ENCODE data around the gene PRG2.

PRG2 gene, protein sequence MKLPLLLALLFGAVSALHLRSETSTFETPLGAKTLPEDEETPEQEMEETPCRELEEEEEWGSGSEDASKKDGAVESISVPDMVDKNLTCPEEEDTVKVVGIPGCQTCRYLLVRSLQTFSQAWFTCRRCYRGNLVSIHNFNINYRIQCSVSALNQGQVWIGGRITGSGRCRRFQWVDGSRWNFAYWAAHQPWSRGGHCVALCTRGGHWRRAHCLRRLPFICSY

DNA sequence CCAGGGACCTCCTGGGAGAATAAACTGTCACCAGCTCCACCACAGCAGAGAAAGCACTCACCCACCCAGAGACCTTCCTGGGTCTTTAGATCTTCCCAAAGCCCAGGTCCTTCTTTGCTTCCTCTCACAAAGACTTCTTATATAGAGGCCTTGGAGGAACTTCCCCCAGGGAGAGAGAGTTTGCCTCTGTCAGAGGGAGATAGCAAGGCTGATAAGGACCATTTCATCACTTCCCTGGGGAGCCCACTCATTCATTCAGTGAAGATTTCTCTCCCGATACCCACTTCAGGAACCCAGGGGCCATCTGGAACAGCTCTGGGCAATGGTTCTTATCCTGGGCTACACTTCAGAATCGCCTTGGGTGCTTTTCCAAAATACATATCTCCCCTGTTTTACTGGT lies at the start of gene PRG2:
Gene PRG2 (minus strand): TSS at position 116 of the 400 bp plus-strand sequence. CDS start 706 bp downstream, outside the sequence.
- no peak for DNase-seq (ENCODE audit: low read depth in 2 of 2)

DNA sequence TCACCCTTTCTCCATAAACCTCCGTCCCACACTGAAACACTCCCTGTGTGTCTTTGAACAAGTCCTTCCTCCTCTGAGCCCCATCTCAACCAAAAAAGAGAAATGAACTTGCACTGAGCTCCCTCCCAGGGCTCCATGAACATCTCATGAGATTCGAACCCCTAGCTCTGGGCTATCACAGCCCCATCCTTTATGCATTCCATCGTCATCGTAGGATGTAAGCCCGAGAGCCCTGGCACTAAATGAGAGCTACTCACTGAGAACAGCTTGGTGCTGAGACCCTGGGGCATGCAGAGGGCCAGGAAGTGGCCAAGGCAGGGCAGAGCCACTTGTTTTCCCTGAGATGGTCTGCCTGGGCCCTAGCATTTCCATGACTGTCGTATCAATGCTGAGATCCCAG lies 49.3 kb upstream of the PRG2 start:
- no peak for DNase-seq (ENCODE audit: low read depth in 2 of 2)

DNA sequence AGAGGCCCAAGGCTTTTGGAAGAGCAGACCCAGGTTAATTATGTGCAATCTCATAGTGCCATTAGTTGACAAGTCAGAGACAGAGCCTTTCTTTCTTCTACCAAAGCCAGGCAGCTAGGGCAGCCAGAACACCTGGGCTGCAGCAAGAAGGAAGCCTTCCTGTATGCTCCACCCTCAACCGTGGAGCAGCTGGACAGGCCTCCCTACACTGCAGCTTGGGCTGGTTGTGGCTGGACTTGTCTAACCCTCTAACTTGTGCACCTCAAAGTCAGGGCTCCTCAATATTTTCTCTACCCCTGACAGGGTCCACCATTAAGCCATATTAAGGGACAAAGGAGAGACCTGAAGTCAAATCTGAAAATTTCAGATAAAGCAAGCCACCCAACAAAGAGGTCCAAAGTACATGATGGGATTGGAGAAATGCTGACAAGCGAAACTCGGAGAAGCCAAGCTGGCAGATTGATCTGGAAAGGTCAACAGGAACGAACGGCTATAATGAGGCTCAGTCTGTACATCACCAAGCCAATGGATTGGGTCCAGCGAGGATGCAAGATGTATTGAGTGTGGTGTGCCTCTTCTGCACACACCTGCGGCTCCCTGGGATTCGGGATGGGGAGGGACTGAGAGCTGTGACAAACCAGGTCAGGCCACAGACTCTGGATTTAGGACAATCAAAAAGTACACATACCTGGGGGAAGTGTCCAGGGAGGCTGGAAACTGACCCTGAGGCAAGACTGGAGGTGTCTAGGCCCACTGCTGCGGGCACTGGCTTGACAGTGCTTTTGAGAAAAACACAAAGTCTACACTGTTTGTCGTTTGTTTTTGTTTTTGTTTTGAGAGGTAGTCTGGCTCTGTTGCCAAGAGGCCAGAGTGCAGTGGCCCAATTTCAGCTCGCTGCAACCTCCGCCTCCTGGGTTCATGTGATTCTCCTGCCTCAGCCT lies 48.2 kb upstream of the PRG2 start:
- DNase-seq (ENCODE audit: low read depth in 2 of 2): no peak

DNA sequence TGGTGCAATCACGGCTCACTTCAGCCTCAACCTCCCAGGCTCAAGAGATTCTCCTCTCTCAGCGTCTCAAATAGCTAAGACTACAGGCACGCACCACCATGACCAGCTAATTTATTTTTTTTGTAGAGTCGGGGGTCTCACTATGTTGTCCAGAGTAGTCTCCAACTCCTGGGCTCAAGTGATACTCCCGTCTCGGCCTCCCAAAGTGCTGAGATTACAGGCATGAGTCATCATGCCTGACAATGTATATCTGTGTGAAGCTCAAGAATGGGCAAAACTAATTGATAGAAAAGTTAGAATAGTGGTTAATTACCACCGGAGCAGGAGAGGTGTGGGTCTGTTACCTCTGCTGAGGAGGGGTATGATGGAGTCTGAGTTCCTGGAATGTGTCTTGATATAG lies 45.6 kb upstream of the PRG2 start:
- DNase-seq (ENCODE audit: low read depth in 2 of 2): no peak

DNA sequence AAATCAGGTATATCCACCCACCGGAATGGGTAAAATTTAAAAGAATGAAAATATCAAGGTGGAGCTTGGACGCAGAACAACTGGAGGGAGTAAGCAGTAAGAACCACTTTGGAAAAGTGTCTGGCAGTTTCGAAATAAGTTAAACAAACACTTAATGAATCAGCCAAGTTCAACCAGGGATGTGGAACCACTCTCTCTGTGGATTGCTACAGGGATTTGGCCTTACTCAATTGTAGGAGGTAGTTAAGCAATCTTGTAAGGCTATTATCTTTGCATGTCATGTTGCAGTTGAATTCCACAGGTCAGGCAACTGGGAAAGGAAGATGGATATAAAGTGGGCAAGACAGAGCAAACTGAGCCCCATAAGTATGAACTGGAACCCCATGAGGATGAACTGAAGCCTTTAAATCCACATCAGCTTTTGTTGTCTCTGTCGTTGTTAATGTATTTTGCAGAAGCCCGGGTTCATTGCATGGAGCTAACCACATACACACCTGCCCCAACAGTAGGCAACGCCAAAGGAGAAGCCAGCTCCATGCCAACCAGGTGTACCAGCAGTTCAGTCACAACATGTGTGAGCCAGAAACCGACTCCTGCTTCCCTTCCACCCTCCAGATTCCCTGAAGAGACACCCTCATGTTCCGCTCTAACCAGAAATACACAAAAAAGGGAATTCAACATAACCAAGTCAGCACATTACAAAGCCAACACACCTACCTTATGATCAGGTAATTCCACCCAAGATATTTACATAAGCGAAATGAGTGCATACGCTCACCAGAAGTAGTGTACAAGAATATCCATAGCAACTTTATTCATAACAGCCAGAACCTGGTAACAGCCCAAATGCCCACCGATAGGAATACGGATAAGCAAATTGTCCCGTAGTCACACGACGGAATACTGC lies 44.4 kb upstream of the PRG2 start:
- DNase-seq (ENCODE audit: low read depth in 2 of 2): no peak

DNA sequence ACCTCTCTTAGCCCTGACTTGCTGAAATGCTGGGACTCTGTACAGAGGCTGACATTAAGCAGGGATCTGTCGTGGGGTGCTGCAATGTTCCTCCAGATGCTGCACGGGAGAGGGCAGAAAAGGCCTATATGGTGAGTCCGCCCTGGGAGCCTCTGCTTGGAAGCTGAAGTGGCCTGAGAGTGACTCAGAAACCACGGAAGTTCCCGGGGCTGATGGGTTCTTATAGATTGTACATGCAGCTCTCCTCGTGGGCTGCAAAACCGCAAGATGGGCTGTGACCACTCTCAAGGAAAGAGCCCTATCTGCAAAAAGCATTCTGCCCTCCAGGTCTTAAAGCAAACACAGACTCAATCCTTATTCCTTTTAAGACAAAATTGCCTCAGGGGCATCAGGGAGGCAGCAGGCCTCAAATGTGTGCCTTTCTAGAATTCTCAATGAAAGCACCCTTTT lies 42.3 kb upstream of the PRG2 start:
- peak in 1 of 2 donors; percentile 31 for DNase-seq (ENCODE audit: low read depth in 2 of 2)

DNA sequence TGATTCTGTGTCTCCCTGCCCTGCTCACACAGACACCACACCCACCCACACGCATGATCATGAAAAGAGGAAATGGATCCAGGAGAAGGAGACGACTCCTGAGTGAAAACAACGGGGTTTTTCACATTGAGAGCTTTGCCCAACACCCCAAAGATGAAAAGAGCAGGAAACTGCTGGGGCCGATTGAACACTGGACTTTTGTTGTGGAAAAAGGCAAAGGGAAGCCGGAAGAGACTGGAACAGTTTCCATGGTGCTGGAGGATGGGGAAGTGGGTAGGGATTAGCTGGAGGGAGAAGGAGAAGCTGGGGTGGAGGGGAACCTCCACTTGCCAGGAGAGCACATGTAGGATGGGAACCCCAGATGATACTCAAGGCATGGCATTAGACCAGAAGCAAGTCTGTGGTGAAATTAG lies 41.7 kb upstream of the PRG2 start:
- DNase-seq (ENCODE audit: low read depth in 2 of 2): no peak

DNA sequence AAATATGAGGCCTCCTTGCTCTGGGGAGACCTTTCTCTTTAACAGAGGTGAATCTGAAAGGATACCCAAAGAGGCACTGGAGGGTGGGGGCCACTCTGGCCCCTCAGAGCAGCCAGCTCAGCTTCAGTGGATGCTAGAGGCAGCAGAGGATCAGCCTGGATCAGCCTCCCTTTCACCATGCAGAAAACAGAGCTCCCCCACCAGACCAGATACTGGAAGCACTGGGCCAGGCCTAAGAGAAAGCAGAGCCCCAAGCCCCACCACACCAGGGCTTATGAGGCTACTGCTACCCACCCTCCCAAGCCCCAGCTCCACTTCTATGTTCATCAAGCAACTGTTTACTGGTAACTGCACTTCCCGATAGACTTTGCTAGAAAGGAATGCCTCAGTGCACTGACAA lies 40.5 kb upstream of the PRG2 start:
- no peak for DNase-seq (ENCODE audit: low read depth in 2 of 2)

DNA sequence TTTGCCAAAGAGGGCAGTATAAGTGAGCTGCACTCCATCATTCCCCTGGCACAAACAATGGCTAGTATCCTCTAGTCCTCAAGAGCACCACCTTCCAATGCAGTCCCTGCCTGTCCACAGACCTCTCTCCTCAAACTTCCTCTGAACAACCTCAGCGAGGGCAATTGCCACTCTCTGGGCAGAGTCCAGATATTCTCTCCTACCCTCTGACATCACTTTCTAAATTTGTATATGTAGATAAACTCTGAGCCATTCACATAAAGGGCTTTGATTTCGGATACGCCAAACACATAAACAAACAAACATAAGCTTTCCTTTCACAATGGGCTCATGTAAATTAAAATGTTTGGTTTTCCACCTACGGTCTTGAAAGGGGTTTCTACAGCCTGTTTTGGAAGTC lies 39.5 kb upstream of the PRG2 start:
- no peak for DNase-seq (ENCODE audit: low read depth in 2 of 2)

DNA sequence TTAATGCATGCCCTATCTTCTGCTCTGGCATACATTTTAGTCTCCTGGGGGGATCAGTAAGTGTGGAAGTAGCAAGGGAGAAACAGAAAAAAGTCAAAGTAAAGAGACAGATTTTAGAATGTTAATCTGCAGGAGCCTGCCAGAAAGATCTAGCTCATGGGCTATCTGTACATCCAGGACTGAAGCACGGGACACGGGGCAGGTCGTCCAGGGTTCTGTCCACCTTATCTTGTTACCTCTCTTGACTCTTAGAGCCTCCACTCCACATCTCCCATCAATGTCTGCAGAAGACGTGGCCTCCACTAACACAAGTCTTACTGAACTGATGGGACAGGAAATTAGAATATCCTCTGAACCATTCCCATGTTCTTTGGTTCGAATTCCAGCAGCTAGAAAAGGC lies 38.2 kb upstream of the PRG2 start:
- DNase-seq (ENCODE audit: low read depth in 2 of 2): no peak

DNA sequence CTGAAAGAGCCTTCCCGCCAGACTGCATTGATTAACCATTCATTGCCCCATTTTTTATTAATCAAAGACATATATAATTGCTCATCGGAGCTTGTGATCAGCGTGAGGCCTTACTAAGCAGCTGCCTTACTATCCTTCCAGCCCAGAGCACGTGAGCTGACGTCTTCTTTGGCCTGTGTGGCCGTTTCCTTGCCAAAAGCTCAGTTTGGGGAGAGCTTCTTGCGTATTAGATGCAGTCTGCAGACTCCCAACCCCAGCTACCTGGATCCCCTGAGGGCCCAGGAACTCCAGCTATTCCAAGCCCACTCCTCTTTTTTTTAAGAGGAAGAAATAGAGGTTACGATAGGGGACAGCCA lies 37.3 kb upstream of the PRG2 start:
- DNase-seq (ENCODE audit: low read depth in 2 of 2): no peak

DNA sequence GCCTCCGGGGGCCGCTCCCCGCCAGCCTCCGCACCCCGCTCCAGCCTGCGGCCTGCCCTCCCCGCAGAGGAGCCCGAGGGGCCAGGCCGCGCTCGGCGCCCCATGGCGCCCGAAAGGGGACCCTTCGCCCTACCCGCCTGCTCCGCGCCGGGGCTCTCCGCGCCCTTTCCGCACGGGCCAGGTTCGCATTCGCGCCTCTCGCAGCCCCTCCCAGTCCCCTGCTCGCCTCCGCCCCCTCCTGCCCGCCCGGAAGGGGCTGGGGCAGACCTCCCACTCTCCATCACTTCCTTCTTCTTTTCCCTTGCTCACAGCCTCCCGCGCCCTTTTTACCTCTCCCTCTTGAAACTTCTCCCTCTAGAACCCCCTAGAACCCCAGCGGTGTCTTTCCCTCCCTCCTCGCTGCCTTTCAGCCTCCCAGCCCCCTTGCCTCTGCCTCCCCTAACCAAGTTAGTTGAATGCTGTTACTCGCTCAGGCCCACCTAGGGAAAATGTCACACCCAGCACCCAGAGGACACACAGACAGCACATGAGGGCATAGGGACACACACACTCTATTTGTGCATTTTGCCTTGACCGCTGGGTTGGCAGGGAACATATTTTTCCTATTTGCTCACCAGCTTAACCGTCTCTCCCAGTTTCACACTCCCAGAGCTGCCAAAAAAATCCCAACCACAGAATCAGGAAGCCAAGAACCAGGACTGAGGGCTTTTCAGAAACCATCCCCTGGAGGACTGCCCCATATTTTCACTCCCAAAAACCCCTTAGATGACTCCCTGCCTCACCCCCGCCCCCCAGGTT lies 36.7 kb upstream of the PRG2 start, which contains the start of gene SLC43A3:
Gene SLC43A3 (minus strand): TSS at position 193 of the 798 bp plus-strand sequence. CDS start 949 bp downstream, outside the sequence.
- peak; percentile 74 to 80 for DNase-seq (ENCODE audit: low read depth in 2 of 2)

DNA sequence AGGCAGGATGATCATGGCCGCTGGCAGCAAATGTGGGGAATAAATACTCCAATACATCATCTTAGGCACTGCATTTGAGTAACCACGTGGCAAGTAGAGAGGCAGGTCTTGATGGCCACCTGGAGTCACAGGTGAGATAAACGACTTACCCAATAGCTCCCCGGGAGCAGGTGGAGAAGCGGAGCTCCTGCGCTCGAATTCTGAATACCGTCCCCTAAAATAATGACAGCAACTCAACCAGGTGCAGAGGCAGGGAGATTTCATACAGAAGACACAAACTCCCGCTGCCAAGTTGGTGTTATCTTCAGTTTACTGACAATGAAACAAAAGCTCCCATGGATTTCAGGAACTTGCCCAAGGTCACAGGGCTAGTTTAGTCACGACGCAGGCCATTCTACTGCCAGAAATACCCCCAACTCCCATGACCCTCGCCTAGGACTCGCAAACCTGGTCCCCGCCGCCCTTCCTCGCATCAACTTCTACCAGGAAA lies 36.0 kb upstream of the PRG2 start:
- no peak for DNase-seq (ENCODE audit: low read depth in 2 of 2)

DNA sequence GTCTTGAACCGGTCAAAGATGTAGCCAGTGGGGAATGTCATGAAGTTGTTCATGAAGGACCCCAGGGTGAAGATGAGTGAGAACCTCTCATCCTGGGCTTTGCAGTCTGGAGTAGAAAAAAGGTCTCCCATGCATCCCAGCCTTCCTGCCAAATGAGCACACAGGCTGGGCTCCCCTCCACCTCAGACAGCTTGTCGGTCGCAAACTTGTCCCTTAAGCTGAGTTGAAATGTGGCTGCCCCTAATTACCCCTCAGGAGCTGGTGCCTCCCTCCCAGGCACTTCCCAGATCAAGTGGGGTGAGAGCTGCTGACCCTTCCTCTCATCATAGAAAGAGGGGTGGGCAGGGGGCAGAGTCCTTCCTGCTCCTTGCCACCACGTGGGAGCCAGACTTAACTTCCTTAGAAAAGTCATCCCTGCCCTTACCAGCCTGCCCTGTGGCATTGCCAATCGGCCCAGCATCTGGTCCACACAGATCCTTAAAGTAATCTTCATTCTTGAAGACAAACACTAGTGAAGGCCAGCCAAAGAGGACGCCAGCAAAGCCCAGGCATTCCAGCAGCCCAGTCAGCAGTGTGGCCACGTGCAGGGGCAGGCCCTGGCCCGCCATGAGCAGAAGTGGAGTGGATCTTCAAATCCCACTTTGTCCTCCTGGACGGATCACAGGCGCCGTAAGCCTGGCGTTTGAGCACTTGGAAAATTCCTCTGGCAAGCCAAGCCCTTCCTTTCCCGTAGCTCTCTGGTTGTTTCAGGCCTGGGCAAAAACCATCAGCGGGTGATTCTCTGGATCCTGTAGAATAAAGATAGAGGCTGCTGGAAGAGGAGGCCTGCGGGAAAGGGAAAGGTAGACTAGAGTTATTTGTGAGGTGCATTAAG lies 35.4 kb upstream of the PRG2 start:
- no peak for DNase-seq (ENCODE audit: low read depth in 2 of 2)

DNA sequence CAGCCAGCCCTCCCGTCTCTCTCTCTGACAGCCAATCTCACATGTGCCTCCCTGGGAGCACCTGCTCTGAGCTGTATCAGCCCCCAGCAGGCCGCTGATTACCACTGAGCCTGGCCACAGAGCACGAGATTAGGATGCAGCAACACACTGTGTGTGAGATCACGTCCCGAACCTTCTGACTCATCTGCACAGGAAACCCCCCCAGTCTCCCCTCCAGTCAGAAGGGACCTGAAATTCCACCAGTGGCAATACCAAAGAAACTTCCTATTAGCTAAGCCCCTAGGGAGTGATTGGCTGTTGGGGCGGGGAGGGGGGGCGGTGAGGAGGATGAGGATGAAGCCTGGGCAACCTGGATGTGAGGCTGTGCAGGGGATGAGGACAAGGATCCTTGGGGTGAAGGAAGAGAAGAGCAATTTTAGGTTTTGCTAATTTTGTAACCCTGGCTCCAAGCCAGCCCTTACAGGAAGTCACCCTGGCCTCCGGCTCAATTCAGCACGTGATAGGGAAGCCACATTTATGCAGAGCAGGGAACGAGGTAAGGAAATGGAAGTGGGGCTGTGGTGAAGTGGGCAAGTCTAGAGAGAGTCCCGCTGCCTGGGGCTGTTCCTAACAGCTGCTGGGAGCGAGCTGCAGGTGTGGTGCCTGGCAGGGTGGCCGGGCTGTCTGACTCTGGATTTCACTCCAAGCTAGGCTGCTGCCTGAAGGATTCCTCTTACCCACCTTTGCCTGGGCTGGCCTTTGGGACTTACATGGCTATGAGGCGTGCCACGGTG lies 34.5 kb upstream of the PRG2 start:
- DNase-seq (ENCODE audit: low read depth in 2 of 2): peak; percentile 78 to 82

DNA sequence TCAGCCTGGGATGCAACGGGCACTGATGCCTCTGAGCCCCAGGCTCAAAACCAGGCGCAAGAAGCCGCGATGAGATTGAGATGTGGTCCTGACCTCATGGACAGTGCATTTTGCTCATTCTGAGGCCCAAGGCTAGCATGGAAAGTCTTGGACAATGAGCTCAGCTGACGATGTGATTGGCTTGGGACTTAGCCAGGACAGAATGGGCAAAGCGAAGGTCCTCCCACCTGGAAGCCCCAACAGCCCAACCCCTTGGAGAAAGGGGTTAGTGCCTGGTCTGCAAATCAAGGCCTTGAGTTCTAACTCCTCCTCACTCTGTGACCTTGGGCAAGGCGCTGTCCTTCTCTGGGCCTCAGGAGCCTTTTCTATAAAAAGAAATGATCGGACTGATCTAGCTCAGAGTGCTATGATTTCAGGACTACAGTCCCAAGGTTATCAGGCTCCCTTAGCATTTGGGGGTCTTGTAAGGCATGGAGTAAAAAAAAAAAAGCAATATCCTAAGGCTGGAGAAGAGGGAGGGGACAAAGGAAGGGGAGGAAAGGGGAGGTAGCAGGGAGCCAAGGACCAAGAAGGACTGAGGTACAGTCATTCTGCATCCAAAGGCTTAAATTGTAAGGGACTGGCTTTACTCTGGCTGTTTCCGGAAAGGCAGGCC lies 33.8 kb upstream of the PRG2 start:
- DNase-seq (ENCODE audit: low read depth in 2 of 2): no peak

DNA sequence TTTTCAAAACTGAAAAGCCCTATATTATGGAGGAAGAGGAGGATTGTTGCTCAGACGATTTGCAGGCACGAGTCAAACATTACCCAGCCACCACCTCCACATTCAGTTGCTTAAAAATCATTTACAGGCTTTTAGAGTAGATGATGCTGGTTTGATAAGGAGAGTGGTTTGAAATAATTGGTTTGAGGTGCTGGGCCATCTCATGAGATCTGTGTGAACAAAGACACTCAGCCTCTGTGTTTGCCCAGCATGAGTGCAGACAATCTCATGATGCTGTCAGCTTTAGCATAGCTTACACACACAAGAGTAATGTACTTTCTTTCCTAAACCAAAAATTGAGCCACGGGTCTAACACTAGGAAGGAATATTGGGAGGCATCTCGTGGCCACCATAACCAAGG lies 32.2 kb upstream of the PRG2 start:
- no peak for DNase-seq (ENCODE audit: low read depth in 2 of 2)

DNA sequence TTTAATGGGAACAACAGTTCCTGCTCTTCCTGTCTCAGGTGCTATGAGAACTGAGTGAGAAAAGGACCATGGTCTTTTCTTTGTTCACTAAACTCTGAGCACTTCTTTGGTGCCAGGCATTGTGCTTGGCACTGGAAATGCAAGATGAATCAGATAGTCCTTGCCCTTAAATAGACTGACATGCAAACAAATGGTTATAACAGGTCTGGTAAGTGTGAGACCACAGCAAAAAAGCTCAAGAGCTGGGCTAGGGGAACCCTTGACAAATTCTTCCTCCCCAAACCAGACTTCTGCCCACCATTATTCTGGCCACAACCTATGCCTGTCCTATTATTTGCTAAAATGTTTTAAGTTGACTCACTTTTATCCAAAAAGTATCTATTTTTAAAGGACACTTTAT lies 31.4 kb upstream of the PRG2 start:
- no peak for DNase-seq (ENCODE audit: low read depth in 2 of 2)

DNA sequence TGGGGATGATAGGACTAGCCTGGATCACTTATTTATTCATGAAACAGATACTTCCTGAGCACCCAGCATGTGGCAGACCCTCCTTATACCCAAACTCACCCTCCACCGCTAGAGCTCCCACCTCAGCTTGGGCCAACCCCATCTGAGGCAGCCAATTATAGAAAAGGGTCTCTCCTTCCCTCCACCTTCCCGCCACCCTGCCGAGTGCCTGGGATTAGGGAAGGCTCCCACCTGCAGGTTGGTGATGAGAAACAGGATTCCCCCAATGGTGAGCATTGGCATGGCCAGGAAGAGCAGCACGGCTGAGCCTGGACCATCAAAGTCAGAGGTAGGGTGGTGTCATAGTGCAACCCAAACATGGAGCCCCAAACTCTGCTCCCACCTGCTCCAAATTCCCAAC lies 30.6 kb upstream of the PRG2 start:
- no peak for DNase-seq (ENCODE audit: low read depth in 2 of 2)
